Peyer's patch (tissue), 4 donors: Measurements from ENCODE around the gene GREB1L. TPM values are rescaled to one million over a fixed set of nuclear protein-coding genes. Genes with fewer than 3 reads are reported as not detected.
"Not testable (repeated sequence)": the region's sequence is repeated elsewhere in the genome, so short reads cannot be mapped to it uniquely, and the experiment has no call there.

Experiments used
- DNase-seq, 3 donors: peaks; one replicate each; pipeline ENCODE4 v3.0.0-alpha.2; 2017 to 2019
- H3K27ac ChIP-seq, 4 donors: fragments of 200-600 bp; sonication (generic); one replicate each; pipeline ENCODE4 v1.5.1; 2016 to 2019
- H3K27me3 ChIP-seq, 2 donors: fragments of 200-600 bp; sonication (generic); one replicate each; pipeline ENCODE4 v1.5.1; 2019
- H3K36me3 ChIP-seq, 3 donors: fragments of 200-600 bp; sonication (generic); one replicate each; pipeline ENCODE4 v1.5.1; 2016 to 2019
- H3K4me1 ChIP-seq, 4 donors: fragments of 200-600 bp; sonication (generic); one replicate each; pipeline ENCODE4 v1.5.1; 2016 to 2019
- H3K4me3 ChIP-seq, 4 donors: fragments of 200-600 bp; sonication (generic); 1 replicate in 3 of 4; 2 replicates in 1 of 4; pipeline ENCODE4 v1.5.1; 2016 to 2019; ENCODE audit warnings: mild to moderate bottlenecking in 1 of 4
- H3K9me3 ChIP-seq, 4 donors: fragments of 200-600 bp; sonication (generic); one replicate each; pipeline ENCODE4 v1.5.1; 2016 to 2019; ENCODE audit warnings: mild to moderate bottlenecking in 1 of 4
- POLR2A ChIP-seq, 2 donors: fragments of 450-650 bp; IDR thresholded peaks; one replicate each; pipeline ENCODE4 v1.5.1; 2017; ENCODE audit warnings: antibody characterized with exemption in 2 of 2, mild to moderate bottlenecking in 2 of 2, moderate library complexity in 2 of 2
- total RNA-seq, 4 donors: library from RNA; depleted of rRNA; stranded (reverse); fragments of >200 nt; gene quantifications; one replicate each; pipeline ENCODE4 v1.1.0, GENCODE V29; 2016
- TF ChIP-seq, protein P1 (sequence below), 6 experiments: fragments of 450-650 bp in 4 of 6; fragments of 200-600 bp in 2 of 6; sonication (generic) in 1 of 6; IDR thresholded peaks; one replicate each; pipeline ENCODE4 v1.5.1; 2017 to 2019; ENCODE audit warnings: antibody characterized with exemption in 6 of 6, mild to moderate bottlenecking in 3 of 6, moderate library complexity in 1 of 6

The GREB1L gene
- total RNA-seq, 4 donors from 2014 or later, result 0.53 to 3.3 (median 2.8) TPM

DNA sequence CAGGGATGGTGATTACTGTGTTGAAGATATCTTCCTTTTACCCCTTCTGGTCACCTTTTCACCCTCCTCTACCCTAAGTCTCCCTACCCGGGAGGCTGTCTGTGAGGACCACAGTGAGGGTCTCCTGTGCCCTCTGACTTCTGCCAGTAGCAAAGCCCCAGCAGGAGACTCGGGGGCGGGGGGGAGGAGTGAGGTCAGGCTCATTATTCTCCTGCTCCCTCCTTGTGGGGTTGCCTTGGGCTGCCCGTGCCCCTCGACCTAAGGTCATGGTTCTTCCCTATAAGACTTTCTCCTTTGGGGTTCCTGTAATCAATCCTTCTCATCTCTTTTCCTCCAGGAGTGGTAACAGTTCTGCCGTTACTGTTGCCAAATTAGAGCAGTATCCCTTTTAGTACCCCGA lies 65.5 kb downstream of the GREB1L start:
- Histone ChIP-seq H3K36me3 (no peaks in the 10 kb centered on the region), H3K27me3 (no peaks in the 10 kb centered on the region), H3K9me3 (no peaks in the 10 kb centered on the region), H3K27ac (no peak overlapping the region), H3K4me3 (no peak overlapping the region), H3K4me1 (no peaks in the 10 kb centered on the region)
- TF ChIP-seq, protein P1, sequence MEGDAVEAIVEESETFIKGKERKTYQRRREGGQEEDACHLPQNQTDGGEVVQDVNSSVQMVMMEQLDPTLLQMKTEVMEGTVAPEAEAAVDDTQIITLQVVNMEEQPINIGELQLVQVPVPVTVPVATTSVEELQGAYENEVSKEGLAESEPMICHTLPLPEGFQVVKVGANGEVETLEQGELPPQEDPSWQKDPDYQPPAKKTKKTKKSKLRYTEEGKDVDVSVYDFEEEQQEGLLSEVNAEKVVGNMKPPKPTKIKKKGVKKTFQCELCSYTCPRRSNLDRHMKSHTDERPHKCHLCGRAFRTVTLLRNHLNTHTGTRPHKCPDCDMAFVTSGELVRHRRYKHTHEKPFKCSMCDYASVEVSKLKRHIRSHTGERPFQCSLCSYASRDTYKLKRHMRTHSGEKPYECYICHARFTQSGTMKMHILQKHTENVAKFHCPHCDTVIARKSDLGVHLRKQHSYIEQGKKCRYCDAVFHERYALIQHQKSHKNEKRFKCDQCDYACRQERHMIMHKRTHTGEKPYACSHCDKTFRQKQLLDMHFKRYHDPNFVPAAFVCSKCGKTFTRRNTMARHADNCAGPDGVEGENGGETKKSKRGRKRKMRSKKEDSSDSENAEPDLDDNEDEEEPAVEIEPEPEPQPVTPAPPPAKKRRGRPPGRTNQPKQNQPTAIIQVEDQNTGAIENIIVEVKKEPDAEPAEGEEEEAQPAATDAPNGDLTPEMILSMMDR (IDR thresholded peaks at IDR 0.05), result no peak
- no peak for TF ChIP-seq POLR2A (IDR thresholded peaks at IDR 0.05)
- DNase-seq, result no peak

DNA sequence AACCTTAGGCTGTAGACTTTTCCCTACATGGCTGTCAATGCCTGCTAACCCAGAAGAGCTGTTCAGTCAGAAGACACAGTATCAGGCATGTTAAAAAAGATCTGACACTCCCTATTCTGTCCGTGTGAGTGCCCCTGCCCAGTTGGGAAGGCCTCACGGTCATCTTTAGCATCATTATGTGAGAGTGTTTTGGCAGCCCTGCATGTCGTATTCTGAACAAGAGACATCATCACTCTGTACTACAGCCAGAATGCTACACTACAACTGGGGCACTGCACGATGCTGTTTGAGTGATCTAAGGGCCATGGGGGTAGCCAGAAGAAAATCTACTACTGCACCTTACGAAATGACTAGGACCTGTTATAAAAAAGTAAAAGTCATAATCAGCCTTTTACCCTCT lies 67.2 kb downstream of the GREB1L start:
- Histone ChIP-seq H3K27me3 (no peaks in the 10 kb centered on the region), H3K4me3 (no peak overlapping the region), H3K9me3 (no peaks in the 10 kb centered on the region), H3K4me1 (no peaks in the 10 kb centered on the region), H3K36me3 (no peaks in the 10 kb centered on the region), H3K27ac (no peak overlapping the region)
- no peak for DNase-seq
- TF ChIP-seq POLR2A (IDR thresholded peaks at IDR 0.05), result no peak
- TF ChIP-seq, protein P1 (IDR thresholded peaks at IDR 0.05), result no peak

DNA sequence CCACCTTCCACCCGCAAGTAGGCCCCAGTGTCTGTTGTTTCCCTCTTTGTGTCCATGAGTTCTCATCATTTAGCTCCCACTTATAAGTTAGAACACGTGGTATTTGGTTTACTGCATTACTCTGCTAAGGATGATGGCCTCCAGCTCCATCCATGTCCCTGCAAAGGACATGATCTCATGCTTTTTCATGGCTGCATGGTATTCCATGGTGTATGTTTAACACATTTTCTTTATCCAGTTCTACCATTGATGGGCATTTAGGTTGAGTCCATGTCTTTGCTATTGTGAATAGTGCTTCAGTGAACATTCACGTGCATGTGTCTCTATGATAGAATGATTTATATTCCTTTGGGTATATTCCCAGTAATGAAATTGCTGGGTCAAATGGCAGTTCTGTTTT lies 69.9 kb downstream of the GREB1L start:
- not testable (repeated sequence) for DNase-seq, H3K36me3 ChIP-seq, H3K27ac ChIP-seq, H3K4me3 ChIP-seq, H3K27me3 ChIP-seq, H3K9me3 ChIP-seq, H3K4me1 ChIP-seq

- H3K4me1 ChIP-seq, result no peaks in the 10 kb centered on the region
- no peaks in the 10 kb centered on the region for H3K27me3 ChIP-seq
- no peak overlapping the region for H3K4me3 ChIP-seq
- no peaks in the 10 kb centered on the region for H3K9me3 ChIP-seq
- H3K36me3 ChIP-seq, result no peaks in the 10 kb centered on the region
- no peak for TF ChIP-seq POLR2A (IDR thresholded peaks at IDR 0.05)
- TF ChIP-seq, protein P1 (IDR thresholded peaks at IDR 0.05), result no peak
- no peak overlapping the region for H3K27ac ChIP-seq
- DNase-seq, result no peak
Observed at GRCh38 chr18:21313576-21313975, 71.5 kb downstream of the GREB1L start.

DNA sequence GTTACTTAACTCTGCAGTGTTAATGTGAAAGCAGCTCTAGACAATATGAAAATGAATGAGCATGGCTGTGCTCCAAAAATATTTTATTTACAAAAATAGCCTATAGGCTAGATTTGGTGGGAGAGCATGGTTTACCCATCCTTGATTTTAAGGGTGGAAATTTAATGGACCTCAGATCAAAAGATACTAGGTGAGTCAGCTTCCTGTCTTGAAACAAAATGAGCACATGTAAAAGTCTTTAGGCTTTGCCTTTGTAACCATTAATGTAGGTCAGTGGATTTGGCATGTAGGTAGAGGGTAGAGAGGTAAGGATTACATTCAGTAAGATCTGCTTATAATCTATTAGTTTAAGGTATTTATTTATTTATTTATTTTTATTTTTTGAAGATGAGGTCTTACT lies 72.7 kb downstream of the GREB1L start:
- H3K27ac ChIP-seq, result no peak overlapping the region
- H3K36me3 ChIP-seq, result no peaks in the 10 kb centered on the region
- H3K27me3 ChIP-seq, result no peaks in the 10 kb centered on the region
- H3K4me1 ChIP-seq, result no peaks in the 10 kb centered on the region
- H3K9me3 ChIP-seq, result no peaks in the 10 kb centered on the region
- no peak for TF ChIP-seq POLR2A (IDR thresholded peaks at IDR 0.05)
- TF ChIP-seq, protein P1 (IDR thresholded peaks at IDR 0.05), result no peak
- no peak overlapping the region for H3K4me3 ChIP-seq
- no peak for DNase-seq

DNA sequence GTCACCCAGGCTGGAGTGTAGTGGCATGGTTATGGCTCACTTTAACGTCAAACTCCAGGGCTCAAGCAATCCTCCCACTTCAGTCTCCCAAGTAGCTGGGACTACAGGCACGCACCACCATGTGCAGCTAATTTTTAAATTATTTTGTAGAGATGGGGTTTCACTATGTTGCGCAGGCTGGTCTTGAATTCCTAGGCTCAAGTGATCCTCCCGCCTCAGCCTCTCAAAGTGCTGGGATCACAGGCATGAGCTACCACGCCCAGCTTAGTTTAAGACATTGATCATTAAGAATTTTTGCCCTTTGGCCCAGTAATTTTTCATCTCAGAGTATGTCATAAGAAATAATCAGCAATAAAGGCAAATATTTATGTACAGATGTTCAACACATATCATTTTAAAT lies 73.1 kb downstream of the GREB1L start:
- not testable (repeated sequence) for H3K36me3 ChIP-seq, H3K27ac ChIP-seq, H3K4me3 ChIP-seq, DNase-seq, H3K9me3 ChIP-seq, H3K27me3 ChIP-seq, H3K4me1 ChIP-seq

DNA sequence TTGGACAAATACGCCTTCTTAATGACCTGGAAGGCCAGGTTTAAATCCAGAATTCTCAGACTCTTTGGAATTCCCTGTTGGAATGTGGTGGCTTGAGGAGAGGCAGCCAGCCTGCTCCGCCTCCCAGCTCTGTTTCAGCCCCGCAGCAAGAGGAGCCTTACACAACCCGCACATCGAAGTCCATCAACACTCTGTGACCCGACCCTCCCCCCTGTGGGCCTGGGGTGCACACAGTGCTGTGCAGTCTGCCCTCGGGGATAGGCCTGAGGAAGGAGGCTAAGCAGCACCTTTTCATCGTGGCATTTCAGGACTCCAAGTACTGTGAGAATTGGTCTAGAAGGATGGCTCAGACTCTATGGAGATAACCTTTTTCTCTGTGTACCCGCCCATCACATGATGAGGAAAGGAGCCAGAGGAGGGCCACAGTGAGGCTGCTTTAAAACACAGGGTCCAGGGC lies 73.7 kb downstream of the GREB1L start:
- DNase-seq, result no peak
- Histone ChIP-seq H3K27me3 (no peaks in the 10 kb centered on the region), H3K27ac (no peak overlapping the region), H3K4me1 (no peaks in the 10 kb centered on the region), H3K4me3 (no peak overlapping the region), H3K9me3 (no peaks in the 10 kb centered on the region), H3K36me3 (no peaks in the 10 kb centered on the region)
- TF ChIP-seq, protein P1 (IDR thresholded peaks at IDR 0.05), result no peak
- no peak for TF ChIP-seq POLR2A (IDR thresholded peaks at IDR 0.05)
